Measurements from ENCODE around the gene SH3PXD2A.

DNA sequence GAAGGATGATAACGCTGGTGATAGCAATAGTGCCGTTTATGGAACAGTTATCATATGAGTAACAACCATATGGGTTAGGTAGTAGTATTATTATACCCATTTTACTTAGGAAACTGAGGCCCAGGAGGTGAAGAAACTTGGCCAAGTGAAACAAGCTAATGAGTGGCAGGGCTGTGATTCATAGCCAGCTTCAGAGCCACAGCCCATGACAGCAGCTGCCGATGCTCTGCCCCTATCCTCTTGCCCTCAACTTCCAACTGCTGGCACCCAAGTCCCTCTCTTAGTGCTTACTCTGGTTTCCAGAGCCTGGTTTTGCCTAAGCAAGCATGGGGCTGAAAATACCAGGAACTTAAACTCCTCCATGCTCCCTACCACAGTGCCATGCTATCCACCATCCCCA lies 12.3 kb downstream of the SH3PXD2A start:
- TF ChIP-seq GATA2 (IDR thresholded peaks at IDR 0.05; ENCODE audit: low read depth, low read length) (no peak), GATA3 (IDR thresholded peaks at IDR 0.05; ENCODE audit: low read depth, low read length) (no peak)

Data from SH-SY5Y (cell line).